Stimulated activated CD8-positive, alpha-beta memory T cell treated with anti-CD3 and anti-CD28 coated beads, Interleukin-7, amount 100 ng/mL, for 4 hours (primary cell): Measurements from ENCODE around the gene RBM42.
A peak's percentile ranks its signal among the peaks of the same experiment; 100 is the strongest.
"Not testable (repeated sequence)": the region's sequence is repeated elsewhere in the genome, so short reads cannot be mapped to it uniquely, and the experiment has no call there.

Experiments used
- DNase-seq, 2 donors: peaks; one replicate each; pipeline ENCODE4 v3.0.0-alpha.2; 2020; ENCODE audit warnings: low read depth in 2 of 2

Gene RBM42

GRCh38 chr19:35650581-35650980, 21.7 kb downstream of the RBM42 start:
- no peak for DNase-seq

- not testable (repeated sequence) for DNase-seq
Measured at GRCh38 chr19:35654828-35655227, 26.0 kb downstream of the RBM42 start.

- DNase-seq, result no peak
Measured at GRCh38 chr19:35655600-35655999, 26.8 kb downstream of the RBM42 start.

- DNase-seq, result no peak
Measured at GRCh38 chr19:35656700-35657099, 27.9 kb downstream of the RBM42 start.

GRCh38 chr19:35657904-35658700, 29.3 kb downstream of the RBM42 start:
- DNase-seq, result no peak

GRCh38 chr19:35661995-35662340, 33.1 kb downstream of the RBM42 start:
- DNase-seq, result no peak

GRCh38 chr19:35663981-35664380, 35.1 kb downstream of the RBM42 start:
- DNase-seq, result no peak

- DNase-seq, result no peak
Measured at GRCh38 chr19:35665157-35665556, 36.3 kb downstream of the RBM42 start.

- no peak for DNase-seq
Measured at GRCh38 chr19:35665604-35666003, 36.8 kb downstream of the RBM42 start.

GRCh38 chr19:35666251-35666913, 37.5 kb downstream of the RBM42 start, which contains the start of gene UPK1A:
Gene UPK1A, plus strand, starts transcription at chr19:35666517. Its CDS starts 296 bp downstream, at chr19:35666813.
- no peak for DNase-seq

- DNase-seq, result no peak
Measured at GRCh38 chr19:35669566-35669965, 40.7 kb downstream of the RBM42 start.

- no peak for DNase-seq
Measured at GRCh38 chr19:35669974-35670373, 41.1 kb downstream of the RBM42 start.

- no peak for DNase-seq
Measured at GRCh38 chr19:35670686-35671085, 41.9 kb downstream of the RBM42 start.

- DNase-seq, result no peak
Measured at GRCh38 chr19:35671818-35672217, 43.0 kb downstream of the RBM42 start.

GRCh38 chr19:35673121-35673804, 44.4 kb downstream of the RBM42 start:
- DNase-seq, result peak; percentile 15 to 23

- DNase-seq, result no peak
Measured at GRCh38 chr19:35675589-35676140, 46.8 kb downstream of the RBM42 start.
